K562 (cell line): ENCODE measurements around the gene REC8. TPM values are rescaled to one million over a fixed set of nuclear protein-coding genes. Genes with fewer than 3 reads are reported as not detected.

Experiments
- ATAC-seq: fragments of 200-7000 bp; cut with Tn5 transposase; 3 replicates; pipeline ENCODE4 v1.9.1; 2020; ENCODE audit warnings: moderate library complexity
- BruUV-seq: library from RNA; stranded (reverse); fragments of 400-500 nt; replicated peaks from 2 replicates; lab custom pipeline; 2021; lab: Mats Ljungman, UMichigan
- CTCF ChIA-PET: fragments of 300-600 bp; formaldehyde crosslinking; extraction: SDS; loops from one replicate; lab custom pipeline; 2021; ENCODE audit warnings: low intra/inter-chr PET ratio; lab: Yijun Ruan, JAX
- POLR2A ChIA-PET: fragments of 300-600, 350-650 bp; sonication (Branson Sonifier 250); formaldehyde crosslinking; extraction: SDS; loops from one replicate; lab custom pipeline; 2021; ENCODE audit warnings: antibody characterized with exemption, inconsistent platforms; lab: Yijun Ruan, JAX
- DNase-seq, 4 experiments: peaks; one replicate each; pipeline versions ENCODE4 v3.0.0 to v3.0.0-alpha.2; 2011 to 2018; ENCODE audit warnings: low spot score in 3 of 4, mixed read lengths in 3 of 4; ENCODE audit errors: extremely low read depth in 1 of 4
- FAIRE-seq: peaks from 2 replicates; lab custom pipeline; 2011; peaks lifted over from hg19 to GRCh38; lab: Jason Lieb, UNC
- H2AFZ ChIP-seq: 2 replicates; pipeline ENCODE4 v1.6.0; 2011; ENCODE audit warnings: low read depth, low read length, control low read depth, inconsistent platforms
- H3K27ac ChIP-seq: fragments of 200-600 bp; 3 replicates; pipeline ENCODE4 v1.8.0; 2011; ENCODE audit warnings: low read depth, mild to moderate bottlenecking, control low read depth, inconsistent platforms, low read length, moderate library complexity, mixed read lengths; ENCODE audit errors: extremely low read depth
- H3K27me3 ChIP-seq, 2 experiments: fragments of 300-600 bp in 1 of 2; 2 replicates in 1 of 2; 3 replicates in 1 of 2; pipeline versions ENCODE4 v1.6.0 to v1.8.0; 2011; ENCODE audit warnings: inconsistent platforms in 2 of 2, low read length in 2 of 2, mild to moderate bottlenecking in 1 of 2, mixed read lengths in 1 of 2, moderate library complexity in 1 of 2; ENCODE audit not compliant: control insufficient read depth in 2 of 2, insufficient read depth in 2 of 2
- H3K36me3 ChIP-seq: fragments of 300-600 bp; 3 replicates; pipeline ENCODE4 v1.8.0; 2011; ENCODE audit warnings: mild to moderate bottlenecking, low read length, inconsistent platforms; ENCODE audit not compliant: control insufficient read depth, insufficient read depth
- H3K4me1 ChIP-seq, 2 experiments: fragments of 200-600 bp in 1 of 2; replicated peaks in 1 of 2; 2 replicates in 1 of 2; 3 replicates in 1 of 2; pipeline versions ENCODE4 v1.5.1 to v1.8.0; 2011; ENCODE audit warnings: inconsistent platforms in 2 of 2, low read length in 2 of 2, mild to moderate bottlenecking in 1 of 2, mixed read lengths in 1 of 2, moderate library complexity in 1 of 2; ENCODE audit not compliant: control insufficient read depth in 2 of 2, insufficient read depth in 2 of 2
- H3K4me2 ChIP-seq: 2 replicates; pipeline ENCODE4 v1.6.1; 2011; ENCODE audit warnings: low read length, control low read depth, inconsistent platforms, mixed read lengths; ENCODE audit not compliant: insufficient read depth
- H3K4me3 ChIP-seq: fragments of 200-600 bp; sonication (generic), shearing (Covaris generic); 2 replicates; pipeline ENCODE4 v1.5.1; 2016; ENCODE audit warnings: control low read depth, inconsistent platforms
- H3K79me2 ChIP-seq: fragments of 200-600 bp; 3 replicates; pipeline ENCODE4 v1.8.0; 2011; ENCODE audit warnings: low read length, inconsistent platforms; ENCODE audit not compliant: control insufficient read depth, insufficient read depth
- H3K9ac ChIP-seq, 2 experiments: 2 replicates each; pipeline versions ENCODE4 v1.6.0 to v1.6.1; 2011; ENCODE audit warnings: low read depth in 2 of 2, low read length in 2 of 2, control low read depth in 1 of 2, inconsistent platforms in 1 of 2, mild to moderate bottlenecking in 1 of 2, mixed read lengths in 1 of 2; ENCODE audit not compliant: insufficient read depth in 1 of 2
- H3K9me1 ChIP-seq: one replicate; pipeline ENCODE4 v1.6.0; 2011; ENCODE audit warnings: inconsistent platforms, mild to moderate bottlenecking, low read length, moderate library complexity; ENCODE audit not compliant: control insufficient read depth, insufficient read depth
- H3K9me3 ChIP-seq: replicated peaks from 2 replicates; pipeline ENCODE4 v1.5.1; 2011; ENCODE audit warnings: low read depth, low read length, inconsistent platforms; ENCODE audit not compliant: control insufficient read depth, insufficient read depth
- H4K20me1 ChIP-seq: replicated peaks from 2 replicates; pipeline ENCODE4 v1.6.1; 2011; ENCODE audit warnings: low read length, inconsistent platforms, mixed read lengths; ENCODE audit not compliant: control insufficient read depth, insufficient read depth
- RNF2 ChIP-seq: sonication (generic); IDR thresholded peaks from 2 replicates; pipeline ENCODE4 v1.6.1; 2016
- SETDB1 ChIP-seq: IDR thresholded peaks from one replicate; pipeline ENCODE4 v1.6.1; 2012; ENCODE audit warnings: low read length, control low read depth, inconsistent platforms
- SMAD3 ChIP-seq: fragments of 450-650 bp; formaldehyde crosslinking; conservative IDR thresholded peaks from 2 replicates; pipeline ENCODE4 v1.4.0; 2020; ENCODE audit warnings: mild to moderate bottlenecking
- ZNF277 ChIP-seq: fragments of 250-450 bp; sonication (Bioruptor Pico); IDR thresholded peaks from 2 replicates; pipeline ENCODE4 v1.8.0; 2022; ENCODE audit warnings: inconsistent platforms, mild to moderate bottlenecking, moderate library complexity, borderline replicate concordance
- WGBS: fragments of 100-300 bp; shearing (Covaris generic); methylation state at CpG from one replicate; pipeline ENCODE4 v1.1.6; 2016; ENCODE audit warnings: low coverage, mixed read lengths; ENCODE audit not compliant: insufficient coverage; ENCODE audit errors: missing lambda C conversion rate; 5-methylcytosine and 5-hydroxymethylcytosine counted together
- in situ Hi-C: fragments of 300-500 bp; cut with MboI; formaldehyde crosslinking; loops from 4 replicates; pipeline ENCODE4 v1.15.0; 2018; ENCODE audit warnings: inconsistent platforms, mixed read lengths
- intact Hi-C: fragments of 100-400 bp; cut with micrococcal nuclease; formaldehyde crosslinking; loops from 2 replicates; pipeline ENCODE4 v1.14.2; 2022
- polyA plus RNA-seq, 8 experiments: library from polyadenylated mRNA; depleted of rRNA in 4 of 8; stranded (reverse) in 5 of 8; unstranded in 3 of 8; fragments of >200 nt; fragmentation: Nextera tagmentation in 2 of 8; fragmentation: Illumina TruSeq in 1 of 8; extraction: Ambion mirVana in 2 of 8; extraction: Trizol in 1 of 8; gene quantifications; 2 replicates each; pipeline versions ENCODE4 v1.2.1 to v1.2.3, GENCODE V29; 2011 to 2014; ENCODE audit warnings: inconsistent platforms in 1 of 8, missing spikeins in 1 of 8
- total RNA-seq, 7 experiments: library from RNA; depleted of rRNA in 6 of 7; stranded (reverse); fragments of >200 nt in 6 of 7; fragmentation: Illumina TruSeq in 2 of 7; extraction: Trizol in 2 of 7; gene quantifications; 2 replicates each; pipeline versions ENCODE4 v1.2.1 to v1.2.3, GENCODE V29; 2011 to 2021; ENCODE audit warnings: low replicate concordance in 1 of 7

REC8 gene
- total and polyA plus RNA-seq, 9 of the 15 experiments (the other 6 are each of a cell fraction or from before 2014, with no cell fraction given), result 0.11 to 2.5 (median 0.85) TPM

- in situ Hi-C loops, result no loop called here
- no peaks in the 10 kb centered on the region for H3K9me1 ChIP-seq
- no peak overlapping the region for H2AFZ ChIP-seq
- H3K4me3 ChIP-seq, result no peak overlapping the region
- TF ChIP-seq SETDB1 (no peak), RNF2 (no peak), ZNF277 (CRISPR knock-in tag) (no peak), SMAD3 (CRISPR knock-in tag) (no peak)
- H3K9ac ChIP-seq, result peak overlapping the region in 1 of 2 experiments; percentile 68; a peak in 1 of 4 replicates
- H3K4me2 ChIP-seq, result no peak overlapping the region
- no peaks in the 10 kb centered on the region for H3K79me2 ChIP-seq
- H3K36me3 ChIP-seq, result peaks cover 31% of the 10 kb centered on the region; the same call in 2 of the 3 replicates
- no TSS peak for BruUV-seq
- no peaks in the 10 kb centered on the region for H3K9me3 ChIP-seq
- no peak overlapping the region for H3K27ac ChIP-seq
- ATAC-seq (no peak), DNase-seq (no peak), FAIRE-seq (no peak)
- H3K27me3 ChIP-seq, result no peaks in the 10 kb centered on the region
- CTCF ChIA-PET, result no interaction called here
- intact Hi-C loops, result no loop called here
- POLR2A ChIA-PET, result no interaction called here
- WGBS, result 93% methylated on average over 4 of the region's 5 CpGs
- no peaks in the 10 kb centered on the region for H4K20me1 ChIP-seq
- H3K4me1 ChIP-seq, result no peaks in the 10 kb centered on the region; a peak in 3 of 5 replicates
These were observed 4.7 kb downstream of the REC8 start for GRCh38 chr14:24176599-24176998.
